GM11168 (cell line): ENCODE data around the gene RBPMS2.

Experiments used
- in situ Hi-C: fragments of 300-500 bp; cut with MboI; formaldehyde crosslinking; loops from one replicate; pipeline ENCODE4 v1.12.0; 2022; ENCODE audit warnings: low sequenced_read_pairs; ENCODE audit not compliant: unreplicated experiment

RBPMS2 gene

GRCh38 chr15:64792282-64792681, 16.9 kb upstream of the RBPMS2 start:
- in situ Hi-C loops: no loop called here

GRCh38 chr15:64791401-64791800, 16.0 kb upstream of the RBPMS2 start:
- in situ Hi-C loops: no loop called here

GRCh38 chr15:64783796-64784195, 8.4 kb upstream of the RBPMS2 start:
- in situ Hi-C loops: no loop called here

GRCh38 chr15:64782751-64783150, 7.4 kb upstream of the RBPMS2 start:
- in situ Hi-C loops: no loop called here

- in situ Hi-C loops: no loop called here
Observed at GRCh38 chr15:64781299-64781698, 5.9 kb upstream of the RBPMS2 start.

GRCh38 chr15:64780600-64781156, 5.3 kb upstream of the RBPMS2 start:
- in situ Hi-C loops: no loop called here

- in situ Hi-C loops: no loop called here
Observed at GRCh38 chr15:64779630-64780029, 4.2 kb upstream of the RBPMS2 start.

GRCh38 chr15:64779024-64779423, 3.6 kb upstream of the RBPMS2 start:
- in situ Hi-C loops: no loop called here

- in situ Hi-C loops: no loop called here
Observed at GRCh38 chr15:64776402-64776786, 1.0 kb upstream of the RBPMS2 start.

- in situ Hi-C loops: no loop called here
Observed at GRCh38 chr15:64774629-64775493, 528 bp downstream of the RBPMS2 start.

- in situ Hi-C loops: no loop called here
Observed at GRCh38 chr15:64774037-64774628, 1.3 kb downstream of the RBPMS2 start.

- in situ Hi-C loops: no loop called here
Observed at GRCh38 chr15:64773606-64774005, 1.8 kb downstream of the RBPMS2 start.

- in situ Hi-C loops: no loop called here
Observed at GRCh38 chr15:64772964-64773363, 2.4 kb downstream of the RBPMS2 start.

GRCh38 chr15:64772488-64772887, 2.9 kb downstream of the RBPMS2 start:
- in situ Hi-C loops: no loop called here

- in situ Hi-C loops: no loop called here
Observed at GRCh38 chr15:64770626-64771025, 4.8 kb downstream of the RBPMS2 start.

- in situ Hi-C loops: no loop called here
Observed at GRCh38 chr15:64767203-64767602, 8.2 kb downstream of the RBPMS2 start.

GRCh38 chr15:64766058-64766457, 9.3 kb downstream of the RBPMS2 start:
- in situ Hi-C loops: no loop called here

- in situ Hi-C loops: no loop called here
Observed at GRCh38 chr15:64763874-64764273, 11.5 kb downstream of the RBPMS2 start.

GRCh38 chr15:64763462-64763861, 11.9 kb downstream of the RBPMS2 start:
- in situ Hi-C loops: no loop called here

- in situ Hi-C loops: no loop called here
Observed at GRCh38 chr15:64763021-64763420, 12.4 kb downstream of the RBPMS2 start.

- in situ Hi-C loops: no loop called here
Observed at GRCh38 chr15:64762546-64762945, 12.8 kb downstream of the RBPMS2 start.

- in situ Hi-C loops: no loop called here
Observed at GRCh38 chr15:64761156-64761555, 14.2 kb downstream of the RBPMS2 start.
